ENCODE results near the gene HNRNPA0.

Gene HNRNPA0

DNA sequence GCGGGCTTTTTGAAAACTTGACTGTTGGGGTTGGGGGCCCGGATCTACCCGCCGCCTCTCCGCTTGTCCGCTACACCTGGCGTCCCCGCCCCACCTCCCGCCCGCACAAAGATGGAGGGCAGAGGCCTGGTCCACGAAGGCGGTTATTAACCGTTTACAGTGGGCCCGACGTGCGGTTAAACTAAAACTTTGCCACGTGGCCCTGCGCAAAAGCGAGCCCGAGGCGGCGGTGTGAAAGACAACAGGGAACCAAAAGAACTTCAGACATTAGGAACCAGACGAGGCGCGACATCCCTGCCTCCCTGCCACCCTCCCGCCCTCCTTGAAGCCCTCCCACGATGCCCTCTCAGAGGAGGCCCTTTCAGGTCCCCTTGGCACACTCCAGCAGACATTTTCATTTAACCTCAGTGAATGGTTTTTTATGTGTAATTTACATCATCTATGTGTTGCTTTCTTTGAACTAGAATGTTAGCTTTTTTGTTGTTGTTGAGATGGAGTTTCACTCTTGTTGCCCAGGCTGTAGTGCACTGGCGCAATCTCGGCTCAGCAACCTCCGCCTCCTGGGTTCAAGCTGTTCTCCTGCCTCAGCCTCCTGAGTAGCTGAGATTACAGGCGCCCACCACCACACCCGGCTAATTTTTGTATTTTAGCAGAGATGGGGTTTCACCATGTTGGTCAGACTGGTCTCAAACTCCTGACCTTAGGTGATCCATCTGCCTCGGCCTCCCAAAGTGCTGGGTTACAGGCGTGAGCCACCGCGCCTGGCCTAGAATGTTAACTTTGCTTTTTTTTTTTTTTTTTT, 999 bp upstream of the HNRNPA0 start:
- no peak for DNase-seq (ENCODE audit: low spot score)

DNA sequence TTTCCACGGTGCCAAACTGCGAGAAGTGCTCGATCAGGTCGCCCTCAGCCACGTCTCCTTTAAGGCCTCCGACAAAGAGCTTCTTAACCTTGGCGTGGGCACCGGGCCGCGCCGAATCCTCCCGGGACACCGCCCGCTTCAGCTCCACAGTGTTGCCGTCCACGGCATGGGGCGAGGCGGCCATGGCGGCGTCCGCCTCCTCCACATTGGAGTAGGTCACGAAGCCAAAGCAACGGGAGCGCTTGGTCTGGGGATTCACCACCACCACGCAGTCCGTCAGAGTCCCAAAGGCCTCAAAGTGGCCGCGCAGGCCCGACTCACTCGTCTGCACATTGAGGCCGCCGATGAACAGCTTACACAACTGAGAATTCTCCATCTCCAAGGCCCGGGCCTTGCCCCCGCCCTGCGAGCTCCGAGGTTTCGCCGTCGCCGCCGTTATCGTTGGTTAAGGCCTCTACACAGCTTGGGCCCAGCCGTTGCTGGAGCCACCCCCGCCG, 424 bp downstream of the HNRNPA0 start:
- no peak for DNase-seq (ENCODE audit: low spot score)

DNA sequence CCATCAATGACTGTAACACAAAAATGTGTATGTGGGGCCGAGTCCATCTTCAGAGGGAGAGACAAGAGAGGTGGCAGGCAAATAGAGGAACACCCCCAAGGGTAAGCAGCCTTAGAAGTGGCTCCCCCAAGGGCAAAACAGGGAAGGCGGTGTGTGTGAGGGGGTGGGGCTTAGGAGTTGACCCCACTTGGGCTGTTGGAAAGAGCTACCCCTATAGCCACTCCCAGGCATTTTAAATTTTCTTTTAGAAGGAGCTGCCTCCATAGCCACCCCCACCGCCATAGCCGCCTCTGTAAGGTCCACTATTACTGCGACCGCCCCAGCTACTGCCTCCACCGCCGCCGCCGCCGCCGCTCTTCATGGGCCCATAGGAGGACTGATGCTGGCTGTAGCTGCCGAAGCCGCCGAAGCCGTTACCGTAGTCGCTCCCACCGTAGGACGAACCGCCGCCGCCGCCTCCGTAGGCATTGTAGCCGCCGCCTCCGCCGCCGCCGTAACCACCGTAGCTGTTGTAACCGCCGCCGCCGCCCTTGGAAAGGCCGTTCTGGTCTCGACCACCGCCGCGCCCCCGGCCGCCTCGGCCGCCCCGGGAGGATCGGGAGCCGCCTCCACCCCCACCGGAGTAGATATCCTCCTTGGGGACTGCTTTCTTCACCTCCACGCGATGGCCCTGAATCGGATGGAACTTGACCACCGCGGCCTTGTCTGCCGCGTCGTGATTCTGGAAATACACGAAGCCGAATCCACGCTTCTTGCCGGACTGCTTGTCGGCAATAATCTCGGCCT, 1.1 kb downstream of the HNRNPA0 start:
- DNase-seq (ENCODE audit: low spot score) = no peak

DNA sequence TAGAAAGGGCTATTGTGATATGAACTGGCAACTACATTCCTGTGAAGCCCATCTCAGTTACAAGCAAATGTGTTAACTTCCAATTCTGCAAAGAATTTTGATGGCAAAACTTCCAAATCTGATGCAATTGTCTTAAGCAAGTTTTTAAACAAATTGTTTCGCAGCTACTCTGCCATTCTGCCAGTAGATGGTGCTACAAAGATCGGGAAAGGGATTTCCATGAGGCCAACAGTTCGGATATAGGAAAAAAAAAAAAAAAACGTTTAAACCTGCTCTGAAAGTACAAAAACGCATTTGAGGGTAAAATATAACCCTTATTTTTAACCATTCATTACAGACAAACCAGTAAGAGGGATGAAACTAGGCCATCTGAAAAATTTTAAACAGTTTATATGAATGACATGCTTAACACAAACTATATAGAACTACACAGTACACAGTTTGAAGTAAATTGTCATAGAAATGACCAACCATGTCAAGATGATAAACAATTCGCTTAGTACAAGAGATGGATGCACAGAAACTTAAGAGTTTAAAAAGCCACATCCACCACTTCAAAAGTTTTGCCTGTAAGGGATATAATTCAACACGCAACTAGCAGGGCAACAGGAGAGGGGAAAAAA, 2.2 kb downstream of the HNRNPA0 start:
- DNase-seq (ENCODE audit: low spot score) = peak; percentile 31

DNA sequence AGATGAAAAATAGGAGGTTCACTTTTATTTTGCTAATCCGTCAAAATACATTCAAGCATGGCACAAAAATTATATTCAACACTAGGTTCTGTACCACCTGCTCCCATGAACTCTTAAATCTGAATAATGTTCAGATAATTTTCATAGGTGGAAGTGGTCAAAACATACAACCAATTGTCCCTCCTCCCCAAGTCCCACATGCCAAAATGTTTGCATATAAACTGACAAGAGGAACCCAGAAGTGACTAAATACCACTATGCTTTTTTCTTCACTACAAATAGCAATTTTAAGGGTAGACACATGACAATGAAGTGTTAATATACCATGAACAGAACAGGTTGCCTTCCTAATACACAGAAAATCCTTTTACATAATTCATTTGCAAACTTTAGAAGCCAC, 3.7 kb downstream of the HNRNPA0 start:
- no peak for DNase-seq (ENCODE audit: low spot score)

DNA sequence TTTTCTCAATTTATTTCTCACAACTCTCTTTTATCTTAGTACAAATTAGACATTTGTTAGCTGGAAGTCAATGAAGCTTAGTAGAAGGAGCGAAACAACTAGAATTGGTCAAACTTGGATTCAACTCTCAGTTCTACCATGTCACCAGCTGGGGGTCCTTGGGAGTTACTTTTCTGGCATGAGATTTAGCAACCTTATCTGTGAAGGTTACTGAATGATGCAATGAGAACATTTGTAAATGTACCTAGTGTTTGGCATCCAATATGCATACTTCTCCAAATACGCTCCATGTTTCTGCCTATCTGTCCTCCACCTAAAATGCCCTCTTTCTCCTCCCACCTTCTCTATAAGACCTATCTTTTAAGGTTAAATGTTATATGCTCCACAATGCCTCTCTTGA, 6.3 kb downstream of the HNRNPA0 start:
- DNase-seq (ENCODE audit: low spot score) = no peak

DNA sequence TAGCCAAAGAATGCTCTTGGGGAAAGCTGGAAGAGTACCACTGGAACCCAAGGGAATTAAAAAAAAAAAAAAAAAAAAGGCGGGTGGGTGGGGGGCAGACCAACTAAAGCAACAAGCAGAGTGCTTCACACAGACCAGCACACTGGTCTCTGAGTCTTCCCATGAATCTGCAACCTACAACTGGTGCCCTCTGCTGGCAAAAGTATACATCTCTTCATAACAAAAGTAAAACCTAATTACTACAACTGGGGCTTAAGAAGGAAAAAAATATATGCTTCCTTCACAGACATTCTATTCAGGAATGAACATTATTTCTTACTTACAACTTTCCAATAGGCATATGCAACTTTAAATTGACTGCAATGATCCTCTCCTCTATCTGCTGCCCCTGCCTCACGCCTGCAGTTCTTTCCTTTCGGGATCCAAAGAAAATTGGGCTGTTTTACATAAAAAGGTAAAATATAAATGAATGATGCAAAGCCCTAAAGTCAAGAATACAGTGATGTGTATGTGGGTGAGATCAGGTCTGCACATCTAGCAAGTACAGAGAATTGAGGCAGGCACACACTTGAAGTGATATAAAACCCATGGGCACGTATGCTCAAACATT, 11.0 kb downstream of the HNRNPA0 start:
- DNase-seq (ENCODE audit: low spot score) = peak; percentile 37

DNA sequence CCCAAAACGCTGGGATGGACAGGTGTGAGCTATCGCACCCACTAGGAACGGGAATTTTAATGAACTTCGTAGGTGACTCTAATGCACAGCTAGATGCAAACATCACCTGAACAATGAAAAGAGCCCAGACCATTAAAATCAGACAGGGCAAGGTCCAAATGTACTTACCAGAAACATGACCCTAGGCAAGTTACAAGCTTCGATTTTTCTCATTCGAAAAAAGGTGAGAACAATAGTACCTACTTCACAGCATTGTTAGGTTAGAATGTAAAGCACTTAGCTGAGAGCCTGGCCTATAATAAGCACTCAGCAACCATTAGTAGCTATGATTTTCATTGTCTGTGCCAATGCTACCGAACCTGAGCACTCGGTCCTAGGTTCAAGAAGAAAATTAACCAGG, 12.4 kb downstream of the HNRNPA0 start:
- DNase-seq (ENCODE audit: low spot score) = no peak

DNA sequence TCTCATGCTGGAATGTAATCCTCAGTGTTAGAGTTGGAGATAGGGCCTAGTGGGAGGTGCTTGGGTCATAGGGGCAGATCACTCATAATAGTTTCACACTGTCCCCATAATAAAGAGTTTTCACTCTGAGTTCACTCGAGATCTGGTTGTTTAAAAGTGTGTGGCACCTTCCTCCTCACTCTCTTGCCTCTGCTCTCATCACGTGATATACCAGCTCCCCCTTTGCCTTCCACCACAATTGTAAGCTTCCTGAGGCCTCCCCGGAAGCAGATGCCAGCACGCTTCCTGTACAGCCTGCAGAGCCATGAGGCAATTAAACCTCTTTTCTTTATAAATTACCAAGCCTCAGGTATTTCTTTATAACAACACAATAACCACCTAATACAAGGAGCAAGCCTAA, 14.4 kb downstream of the HNRNPA0 start:
- no peak for DNase-seq (ENCODE audit: low spot score)

DNA sequence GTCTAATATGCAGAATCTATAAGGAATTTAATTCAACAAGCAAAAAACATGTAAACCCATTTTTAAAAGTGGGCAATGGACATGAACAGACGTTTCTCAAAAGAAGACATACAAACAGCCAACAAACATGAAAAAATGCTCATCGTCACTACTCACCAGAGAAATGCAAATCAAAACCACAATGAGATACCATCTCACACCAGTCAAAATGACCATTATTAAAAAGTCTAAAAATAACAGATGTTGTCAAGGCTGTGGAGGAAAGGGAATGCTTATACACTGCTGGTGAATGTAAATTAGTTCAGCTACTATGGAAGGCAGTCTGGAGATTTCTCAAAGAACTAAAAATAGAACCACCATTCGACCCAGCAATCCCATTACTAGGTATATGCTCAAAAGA, 15.2 kb downstream of the HNRNPA0 start:
- DNase-seq (ENCODE audit: low spot score) = no peak

DNA sequence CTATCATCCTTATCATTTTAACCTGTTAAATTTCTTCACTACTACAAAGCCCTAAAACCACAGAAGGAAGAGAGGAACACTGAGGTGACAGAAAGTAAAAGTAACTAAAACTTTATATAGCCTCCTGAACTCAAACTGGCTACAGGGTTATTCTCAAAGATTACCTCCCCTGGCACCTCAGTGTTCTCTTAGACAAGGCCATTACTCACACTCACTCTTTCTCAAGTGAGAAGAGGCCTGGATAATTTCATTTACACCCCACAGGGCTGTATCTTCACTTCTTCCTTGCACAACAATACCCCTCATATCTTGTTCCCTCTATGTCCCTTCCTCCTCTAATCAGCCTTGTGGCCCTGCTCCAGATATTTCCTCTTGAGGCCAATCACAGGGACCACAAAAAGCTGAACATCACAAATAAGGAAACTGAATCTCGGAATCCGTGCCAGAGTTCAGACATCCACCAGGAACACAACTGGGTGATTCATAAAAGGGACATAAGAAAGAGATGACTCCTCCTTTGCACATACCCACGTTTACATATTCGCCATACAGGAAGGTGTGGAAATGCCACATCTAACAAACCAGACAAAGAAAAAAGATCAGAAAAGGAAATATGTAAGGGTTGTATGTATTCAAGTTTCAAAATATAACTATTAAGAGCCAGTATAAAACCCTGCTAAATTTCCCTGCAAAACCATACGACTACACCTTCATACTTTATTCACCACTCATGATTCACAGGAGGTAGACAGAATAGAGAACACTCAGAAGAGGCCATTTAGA, 16.6 kb downstream of the HNRNPA0 start:
- DNase-seq (ENCODE audit: low spot score) = no peak

DNA sequence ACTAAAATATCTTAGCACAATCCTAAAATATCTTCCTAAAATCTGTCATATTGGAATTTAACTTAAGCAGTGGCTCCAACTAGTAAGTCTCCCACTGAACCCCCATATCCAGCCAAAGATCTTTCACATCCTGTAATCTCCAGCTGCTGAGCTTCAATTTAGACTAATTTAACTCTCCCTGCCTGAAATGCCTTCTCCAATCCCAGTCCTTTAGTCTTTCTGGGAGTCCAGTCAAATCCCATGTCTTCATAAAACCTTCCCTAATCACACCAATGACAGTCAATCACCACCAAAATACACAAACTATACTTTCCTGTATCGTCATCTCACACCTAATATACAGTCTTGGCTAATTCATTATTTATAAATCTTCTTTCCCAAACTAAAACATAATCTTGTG, 17.7 kb downstream of the HNRNPA0 start:
- no peak for DNase-seq (ENCODE audit: low spot score)

DNA sequence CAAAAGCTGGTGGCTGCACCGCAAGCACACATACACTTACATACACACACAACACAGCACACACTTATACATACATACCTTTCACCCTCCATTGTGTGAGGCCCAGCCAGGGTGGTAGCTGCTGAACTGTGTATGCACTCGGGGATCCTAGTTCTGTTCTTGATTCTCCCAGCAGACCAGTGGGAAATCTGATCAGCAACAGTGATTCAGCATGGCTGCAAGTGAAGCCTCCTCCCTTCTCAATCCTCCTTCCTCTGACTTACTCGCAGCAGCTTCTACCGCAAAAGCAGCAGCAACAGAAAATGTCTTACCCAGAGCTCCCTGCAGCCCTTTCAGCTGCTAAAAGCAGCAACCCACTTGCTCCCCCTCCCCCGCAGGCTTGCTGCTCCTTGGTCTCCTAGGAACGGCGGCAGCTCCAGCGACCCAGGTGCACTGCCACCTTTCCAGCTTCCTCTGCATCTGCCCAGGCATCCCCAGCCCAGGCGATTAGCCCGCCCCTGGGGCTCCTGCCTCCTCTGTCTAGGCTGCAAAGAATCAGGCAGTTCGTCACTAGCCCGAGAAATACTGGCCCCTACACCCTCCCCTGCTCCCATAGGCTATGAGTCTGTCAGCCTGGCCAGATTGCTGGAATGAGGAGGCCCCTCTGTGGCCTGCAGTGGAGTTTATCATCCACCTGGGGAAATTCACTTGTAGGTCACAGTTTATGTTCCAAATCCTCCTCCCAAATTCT, 18.4 kb downstream of the HNRNPA0 start, which contains the start of gene KLHL3:
KLHL3 (minus strand) TSS at position 535 of the 730 bp plus-strand sequence; CDS start at position 92, 443 bp downstream.
- no peak for DNase-seq (ENCODE audit: low spot score)

DNA sequence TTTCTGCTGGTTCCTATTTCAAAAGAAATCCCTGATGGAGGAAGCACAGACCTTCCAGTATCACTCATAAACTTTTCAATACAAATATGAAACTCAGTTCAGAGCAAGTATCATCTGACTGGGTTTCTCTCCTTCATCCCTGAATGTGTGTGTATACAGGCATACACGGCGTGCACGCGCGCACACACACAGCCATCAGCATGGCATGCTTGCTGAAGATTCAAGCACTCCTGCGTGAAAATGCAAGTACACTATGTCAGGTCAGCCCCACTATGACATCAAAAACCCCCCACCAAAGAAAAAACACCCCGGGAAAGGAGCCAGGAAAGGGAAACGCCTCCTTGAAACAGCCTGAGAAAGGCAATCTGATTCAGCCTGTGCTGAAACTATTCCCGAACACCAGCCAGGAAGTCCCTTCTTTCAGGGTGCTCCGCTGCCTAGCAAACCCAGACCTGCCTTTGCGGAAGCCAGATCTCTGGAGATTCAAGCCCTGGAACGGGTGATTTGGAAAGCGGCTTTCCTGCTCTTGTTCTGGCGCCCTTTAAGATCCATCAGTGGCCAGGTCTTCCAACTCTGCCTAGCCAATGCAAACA, 19.1 kb downstream of the HNRNPA0 start:
- no peak for DNase-seq (ENCODE audit: low spot score)

DNA sequence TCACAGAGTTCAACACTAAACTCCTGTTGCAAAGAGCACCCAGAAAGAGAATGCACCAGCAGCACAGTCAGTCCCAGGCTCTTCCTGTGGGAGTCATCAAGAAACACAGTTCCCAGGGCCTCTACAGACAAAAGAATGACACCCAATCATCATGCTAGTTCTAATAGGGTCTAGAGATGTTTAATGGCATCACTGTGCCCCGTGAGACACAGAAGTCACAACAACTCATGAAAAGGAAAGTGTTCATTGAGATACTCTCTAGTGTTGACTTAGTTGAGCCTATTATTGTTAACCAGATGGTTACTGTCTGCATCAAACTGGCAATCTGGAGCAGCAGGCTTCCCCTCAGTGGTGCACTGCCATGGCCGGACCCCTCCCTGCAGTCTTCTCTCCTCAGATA, 19.8 kb downstream of the HNRNPA0 start:
- no peak for DNase-seq (ENCODE audit: low spot score)

DNA sequence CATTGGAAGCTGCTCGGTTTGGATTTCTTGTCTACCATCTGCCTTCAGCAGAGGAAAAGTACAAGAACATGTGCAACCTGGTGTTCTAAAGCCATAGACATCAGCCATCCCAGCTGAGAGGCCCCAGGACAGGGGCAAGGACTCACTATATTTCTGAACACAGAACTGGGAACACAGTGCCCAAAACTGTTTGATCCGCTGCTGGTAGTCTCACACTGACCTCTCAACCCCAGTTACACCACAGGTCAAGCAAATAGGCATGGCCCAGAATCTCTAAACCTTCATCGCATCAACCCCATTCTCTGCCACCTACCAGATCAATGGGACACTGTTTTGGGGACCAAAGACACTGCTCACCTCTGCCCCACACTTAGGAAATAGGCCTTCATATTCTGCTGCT, 20.2 kb downstream of the HNRNPA0 start:
- DNase-seq (ENCODE audit: low spot score) = no peak

DNA sequence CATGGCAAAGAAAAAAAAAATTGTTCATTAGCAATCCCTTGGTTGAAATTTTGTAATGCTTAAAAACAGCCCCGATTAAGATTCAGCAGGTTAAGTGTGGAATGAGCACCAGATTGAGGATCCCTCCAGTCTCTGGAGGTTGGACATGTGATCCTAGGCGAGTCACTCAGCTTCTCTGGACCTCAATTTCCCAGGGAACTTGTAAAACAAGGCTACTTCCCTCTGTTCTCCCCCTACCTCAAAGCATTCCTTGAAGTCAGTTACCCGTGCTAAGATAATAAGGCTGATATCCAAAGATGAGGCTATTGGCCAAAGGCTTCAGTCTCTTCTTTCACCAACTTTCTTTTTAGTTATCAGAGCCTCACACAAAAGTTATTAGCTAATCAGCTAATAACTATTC, 21.2 kb downstream of the HNRNPA0 start:
- no peak for DNase-seq (ENCODE audit: low spot score)

DNA sequence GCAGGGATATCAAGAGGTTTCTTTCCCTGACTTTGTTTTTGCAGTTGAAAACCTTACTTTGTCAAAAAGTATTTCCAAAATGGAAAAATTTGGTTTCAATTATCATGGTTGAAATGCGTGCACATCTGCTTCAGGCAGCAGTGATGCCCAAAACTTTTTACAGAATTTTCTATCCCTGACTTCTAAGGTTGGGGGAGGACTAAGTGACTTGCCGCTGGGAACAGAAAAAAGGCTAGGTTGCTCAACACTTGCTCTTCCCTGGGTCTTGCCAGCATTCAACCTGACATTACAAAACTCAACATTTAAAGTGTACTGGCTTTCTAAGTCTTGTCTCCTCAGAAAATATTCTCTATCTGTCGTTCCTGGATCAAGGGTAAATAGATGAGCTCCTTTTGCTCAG, 23.0 kb downstream of the HNRNPA0 start:
- no peak for DNase-seq (ENCODE audit: low spot score)

DNA sequence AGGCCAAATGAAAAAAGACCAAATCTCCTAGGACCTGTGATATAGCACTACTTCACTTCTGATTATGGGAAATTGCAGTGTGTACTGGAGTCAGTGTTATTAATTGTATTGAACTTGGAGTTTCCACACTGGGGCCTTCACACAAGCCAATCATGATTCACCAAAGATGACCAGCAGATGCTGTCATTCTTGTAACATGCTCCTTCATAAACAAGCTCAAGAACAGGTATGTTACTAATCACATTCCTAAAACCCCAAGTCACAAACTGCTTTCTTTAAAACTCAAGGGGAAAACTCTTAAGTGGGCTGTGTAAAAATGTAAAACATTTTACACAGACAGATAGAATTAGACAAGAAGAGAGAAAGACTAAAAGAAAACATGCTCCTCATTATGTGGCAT, 23.8 kb downstream of the HNRNPA0 start:
- no peak for DNase-seq (ENCODE audit: low spot score)

DNA sequence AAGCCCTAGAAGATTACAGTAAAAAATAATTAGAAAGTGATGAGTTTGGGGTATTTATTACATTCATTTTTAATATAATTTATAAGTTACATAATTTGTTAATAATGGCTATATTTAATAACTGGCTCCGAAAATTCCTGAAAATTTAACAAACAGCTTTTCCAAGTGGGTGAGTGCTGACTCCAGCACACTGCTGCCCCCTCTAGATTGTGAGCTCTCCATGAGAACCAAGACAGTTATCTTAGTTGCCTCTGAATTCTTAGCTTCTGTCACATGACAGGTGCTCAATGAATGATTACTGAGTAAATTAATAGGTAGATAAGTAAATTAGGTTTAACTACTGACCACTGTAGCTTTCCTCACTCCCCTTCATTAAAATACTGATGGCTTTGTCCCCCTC, 26.1 kb downstream of the HNRNPA0 start:
- DNase-seq (ENCODE audit: low spot score) = no peak
